Endothelial cell (in vitro differentiated cells): ENCODE data around the gene ACADM. TPM values are rescaled to one million over a fixed set of nuclear protein-coding genes. Genes with fewer than 3 reads are reported as not detected.

Source experiments
- DNase-seq: peaks from one replicate; pipeline ENCODE4 v3.0.0; 2021; ENCODE audit warnings: low spot score
- H3K27ac Mint-ChIP-seq: one replicate; pipeline ENCODE4 v1.8.0; 2021; ENCODE audit warnings: mixed read lengths, inconsistent platforms; ENCODE audit not compliant: unreplicated experiment
- H3K27me3 Mint-ChIP-seq: one replicate; pipeline ENCODE4 v1.8.0; 2021; ENCODE audit warnings: mild to moderate bottlenecking, moderate library complexity, mixed read lengths, inconsistent platforms; ENCODE audit not compliant: unreplicated experiment
- H3K36me3 Mint-ChIP-seq: one replicate; pipeline ENCODE4 v1.8.0; 2021; ENCODE audit warnings: mild to moderate bottlenecking, low read depth, mixed read lengths, inconsistent platforms; ENCODE audit not compliant: unreplicated experiment
- H3K4me1 Mint-ChIP-seq: one replicate; pipeline ENCODE4 v1.8.0; 2021; ENCODE audit warnings: mild to moderate bottlenecking, mixed read lengths, inconsistent platforms; ENCODE audit not compliant: unreplicated experiment
- H3K4me3 Mint-ChIP-seq: one replicate; pipeline ENCODE4 v1.8.0; 2021; ENCODE audit warnings: mild to moderate bottlenecking, mixed read lengths, inconsistent platforms; ENCODE audit not compliant: unreplicated experiment
- H3K9me3 Mint-ChIP-seq: one replicate; pipeline ENCODE4 v1.8.0; 2021; ENCODE audit warnings: mixed read lengths, inconsistent platforms; ENCODE audit not compliant: unreplicated experiment
- total RNA-seq: library from RNA; stranded (reverse); fragmentation: NEBNext Ultra II Directional; extraction: Animal tissue kit (Norgen Biotek cat#: 25700); gene quantifications from one replicate; pipeline ENCODE4 v1.2.1, GENCODE V29; 2021; ENCODE audit not compliant: unreplicated experiment
- TF ChIP-seq, protein P1 (sequence below): fragments of 200-600 bp; sonication (generic); IDR thresholded peaks from one replicate; pipeline ENCODE4 v1.5.0; 2021; ENCODE audit warnings: antibody characterized with exemption; ENCODE audit not compliant: unreplicated experiment

The ACADM gene
- total RNA-seq, 1 donor from 2014 or later, result 53.5 TPM

DNA sequence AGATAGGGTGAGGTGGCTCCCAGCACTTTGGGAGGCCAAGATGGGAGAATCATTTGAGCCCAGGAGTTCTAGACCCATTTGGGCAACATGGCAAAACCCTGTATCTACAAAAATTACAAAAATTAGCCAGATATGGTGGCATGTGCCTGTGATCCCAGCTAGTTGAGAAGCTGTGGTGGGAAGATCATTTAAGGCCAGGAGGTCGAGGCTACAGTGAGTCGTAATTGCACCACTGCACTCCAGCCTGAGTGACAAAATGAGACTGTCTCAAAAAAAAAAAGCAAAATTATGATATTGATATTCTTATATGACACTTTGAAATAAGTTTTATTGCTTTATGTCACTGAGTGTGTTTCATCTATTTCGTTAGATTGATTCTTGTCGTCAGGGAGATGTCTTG lies 7.4 kb downstream of the ACADM start:
- no peak overlapping the region for H3K27ac Mint-ChIP-seq
- H3K4me1 Mint-ChIP-seq, result no peaks in the 10 kb centered on the region
- no peak overlapping the region for H3K4me3 Mint-ChIP-seq
- TF ChIP-seq, protein P1, sequence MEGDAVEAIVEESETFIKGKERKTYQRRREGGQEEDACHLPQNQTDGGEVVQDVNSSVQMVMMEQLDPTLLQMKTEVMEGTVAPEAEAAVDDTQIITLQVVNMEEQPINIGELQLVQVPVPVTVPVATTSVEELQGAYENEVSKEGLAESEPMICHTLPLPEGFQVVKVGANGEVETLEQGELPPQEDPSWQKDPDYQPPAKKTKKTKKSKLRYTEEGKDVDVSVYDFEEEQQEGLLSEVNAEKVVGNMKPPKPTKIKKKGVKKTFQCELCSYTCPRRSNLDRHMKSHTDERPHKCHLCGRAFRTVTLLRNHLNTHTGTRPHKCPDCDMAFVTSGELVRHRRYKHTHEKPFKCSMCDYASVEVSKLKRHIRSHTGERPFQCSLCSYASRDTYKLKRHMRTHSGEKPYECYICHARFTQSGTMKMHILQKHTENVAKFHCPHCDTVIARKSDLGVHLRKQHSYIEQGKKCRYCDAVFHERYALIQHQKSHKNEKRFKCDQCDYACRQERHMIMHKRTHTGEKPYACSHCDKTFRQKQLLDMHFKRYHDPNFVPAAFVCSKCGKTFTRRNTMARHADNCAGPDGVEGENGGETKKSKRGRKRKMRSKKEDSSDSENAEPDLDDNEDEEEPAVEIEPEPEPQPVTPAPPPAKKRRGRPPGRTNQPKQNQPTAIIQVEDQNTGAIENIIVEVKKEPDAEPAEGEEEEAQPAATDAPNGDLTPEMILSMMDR, result no peak
- no peaks in the 10 kb centered on the region for H3K9me3 Mint-ChIP-seq
- no peak for DNase-seq
- H3K27me3 Mint-ChIP-seq, result peaks cover 2% of the 10 kb centered on the region
- H3K36me3 Mint-ChIP-seq, result peaks cover 9% of the 10 kb centered on the region

DNA sequence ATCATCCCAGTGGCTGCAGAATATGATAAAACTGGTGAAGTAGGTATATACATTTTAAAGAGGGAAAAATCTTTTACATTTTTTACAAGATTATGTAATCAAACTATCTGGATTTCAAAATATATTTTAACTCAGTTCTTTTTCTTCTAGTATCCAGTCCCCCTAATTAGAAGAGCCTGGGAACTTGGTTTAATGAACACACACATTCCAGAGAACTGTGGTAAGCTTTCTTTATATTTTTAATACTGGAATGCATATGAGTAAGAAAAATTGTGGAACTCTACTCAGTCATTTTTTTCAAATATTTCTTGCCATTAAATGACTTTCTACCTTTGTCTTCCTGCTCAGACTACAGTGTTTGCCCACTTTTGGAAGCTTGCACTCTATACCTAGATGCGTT lies 8.2 kb downstream of the ACADM start:
- no peaks in the 10 kb centered on the region for H3K27me3 Mint-ChIP-seq
- no peak overlapping the region for H3K4me3 Mint-ChIP-seq
- H3K36me3 Mint-ChIP-seq, result peaks cover 9% of the 10 kb centered on the region
- DNase-seq, result no peak
- TF ChIP-seq, protein P1, result no peak
- H3K27ac Mint-ChIP-seq, result no peak overlapping the region
- H3K9me3 Mint-ChIP-seq, result no peaks in the 10 kb centered on the region
- no peaks in the 10 kb centered on the region for H3K4me1 Mint-ChIP-seq

DNA sequence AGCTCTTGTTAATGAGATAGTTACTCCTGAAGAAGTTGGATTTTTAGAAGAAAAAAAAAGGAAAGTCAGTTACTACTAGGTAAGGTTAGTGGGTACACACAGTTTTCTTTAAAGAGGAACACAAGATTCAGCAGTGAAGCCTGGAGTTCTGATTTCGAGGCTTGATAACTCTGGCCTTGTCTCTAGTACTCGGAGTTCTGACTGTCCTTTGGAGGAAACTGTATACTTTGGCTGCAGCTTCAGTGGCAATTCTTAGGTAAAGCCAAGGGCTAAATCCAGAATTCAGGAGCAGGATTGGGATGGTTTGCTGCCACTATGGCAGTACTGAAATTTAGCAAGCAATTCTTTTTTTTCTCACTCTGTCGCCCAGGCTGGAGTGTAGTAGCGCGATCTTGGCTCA lies 9.2 kb downstream of the ACADM start:
- Mint-ChIP-seq H3K27ac (no peak overlapping the region), H3K4me3 (no peak overlapping the region), H3K27me3 (no peaks in the 10 kb centered on the region), H3K36me3 (peaks cover 11% of the 10 kb centered on the region), H3K9me3 (no peaks in the 10 kb centered on the region), H3K4me1 (no peaks in the 10 kb centered on the region)
- DNase-seq, result no peak
- TF ChIP-seq, protein P1, result no peak

DNA sequence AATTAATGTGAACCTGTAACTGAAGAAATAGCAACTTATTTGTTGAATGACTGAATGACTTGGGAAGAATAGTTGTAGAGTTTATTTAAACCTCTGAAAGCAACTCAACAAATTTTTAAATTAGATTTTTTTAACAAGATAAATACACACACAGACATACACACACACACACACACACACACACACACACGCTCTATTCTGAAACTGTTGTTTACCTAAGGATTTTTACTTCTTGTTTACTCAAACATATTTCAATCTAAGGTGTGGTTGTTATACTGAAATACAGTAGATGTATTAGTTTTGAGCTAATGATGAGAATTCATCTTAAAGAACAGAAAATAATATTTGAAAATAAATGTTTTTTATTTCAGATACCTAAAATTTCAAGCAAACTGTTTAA lies 11.5 kb downstream of the ACADM start:
- no peak for DNase-seq
- Mint-ChIP-seq H3K27ac (no peak overlapping the region), H3K36me3 (peaks cover 17% of the 10 kb centered on the region), H3K9me3 (no peaks in the 10 kb centered on the region), H3K27me3 (no peaks in the 10 kb centered on the region), H3K4me1 (no peaks in the 10 kb centered on the region), H3K4me3 (no peak overlapping the region)
- TF ChIP-seq, protein P1, result no peak

DNA sequence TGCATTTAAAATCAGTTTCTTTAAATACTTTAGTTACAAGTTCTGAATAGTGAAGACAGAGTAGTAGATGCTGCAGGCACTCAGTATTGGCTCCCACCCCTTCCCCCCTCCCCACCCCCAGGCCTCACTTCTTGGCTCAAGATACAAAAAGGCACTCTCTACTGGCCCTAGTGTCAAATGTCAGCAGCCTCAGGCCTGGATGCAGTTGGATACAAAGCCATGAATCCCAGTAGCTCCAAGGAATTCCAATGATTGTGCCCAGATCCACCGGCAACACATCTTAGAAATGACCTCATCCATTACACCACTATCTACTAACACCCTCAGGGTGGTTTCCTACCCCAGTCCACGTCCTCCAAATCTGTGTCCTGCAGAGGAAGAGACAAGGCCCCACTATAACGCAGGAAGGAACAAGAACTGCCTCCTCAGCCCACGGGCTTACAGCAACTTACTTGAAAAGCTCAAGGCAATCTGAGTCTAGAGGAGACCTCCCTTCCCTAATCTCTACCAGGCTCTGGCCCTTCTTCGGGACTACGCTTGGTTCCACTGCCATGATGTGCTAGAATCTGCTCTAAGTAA lies 17.6 kb downstream of the ACADM start:
- Mint-ChIP-seq H3K9me3 (no peaks in the 10 kb centered on the region), H3K27ac (peak overlapping the region; percentile 10), H3K27me3 (no peaks in the 10 kb centered on the region), H3K36me3 (peaks cover 32% of the 10 kb centered on the region), H3K4me3 (no peak overlapping the region), H3K4me1 (no peaks in the 10 kb centered on the region)
- TF ChIP-seq, protein P1, result no peak
- no peak for DNase-seq
